Activated T-cell treated with anti-CD3 and anti-CD28 coated beads, Interleukin-2, amount 50 U/mL, for 72 hours (primary cell): ENCODE data around the gene GAGE12H. TPM values are rescaled to one million over a fixed set of nuclear protein-coding genes. Genes with fewer than 3 reads are reported as not detected.

Source experiments
- ATAC-seq, 2 donors: fragments of 150-1000 bp; cut with Tn5 transposase; replicated peaks in 1 of 2; 2 replicates each; pipeline ENCODE4 v1.10.0; 2021; ENCODE audit warnings: moderate library complexity in 2 of 2, mild to moderate bottlenecking in 1 of 2
- DNase-seq, 2 donors: peaks; one replicate each; pipeline ENCODE4 v3.0.0; 2021 to 2022; ENCODE audit warnings: mixed read lengths in 1 of 2
- H3K27ac Mint-ChIP-seq: one replicate; pipeline ENCODE4 v1.8.0; 2022; ENCODE audit warnings: mild to moderate bottlenecking, moderate library complexity, mixed read lengths
- H3K27me3 Mint-ChIP-seq: one replicate; pipeline ENCODE4 v1.8.0; 2022; ENCODE audit warnings: low read depth, mixed read lengths
- H3K36me3 Mint-ChIP-seq, 2 donors: one replicate each; pipeline ENCODE4 v1.8.0; 2022; ENCODE audit warnings: mixed read lengths in 2 of 2, mild to moderate bottlenecking in 1 of 2; ENCODE audit not compliant: insufficient read depth in 2 of 2
- H3K4me1 Mint-ChIP-seq: one replicate; pipeline ENCODE4 v1.8.0; 2022; ENCODE audit warnings: low read depth, mixed read lengths
- H3K4me3 Mint-ChIP-seq, 2 donors: one replicate each; pipeline ENCODE4 v1.8.0; 2022; ENCODE audit warnings: mild to moderate bottlenecking in 2 of 2, mixed read lengths in 2 of 2, moderate library complexity in 2 of 2
- H3K9me3 Mint-ChIP-seq, 2 donors: one replicate each; pipeline ENCODE4 v1.8.0; 2022; ENCODE audit warnings: mixed read lengths in 2 of 2
- total RNA-seq, 2 donors: library from RNA; stranded (reverse); gene quantifications; one replicate each; pipeline ENCODE4 v1.2.3, GENCODE V29; 2022

GAGE12H gene
- total RNA-seq, 2 donors from 2014 or later, result not detected

DNA sequence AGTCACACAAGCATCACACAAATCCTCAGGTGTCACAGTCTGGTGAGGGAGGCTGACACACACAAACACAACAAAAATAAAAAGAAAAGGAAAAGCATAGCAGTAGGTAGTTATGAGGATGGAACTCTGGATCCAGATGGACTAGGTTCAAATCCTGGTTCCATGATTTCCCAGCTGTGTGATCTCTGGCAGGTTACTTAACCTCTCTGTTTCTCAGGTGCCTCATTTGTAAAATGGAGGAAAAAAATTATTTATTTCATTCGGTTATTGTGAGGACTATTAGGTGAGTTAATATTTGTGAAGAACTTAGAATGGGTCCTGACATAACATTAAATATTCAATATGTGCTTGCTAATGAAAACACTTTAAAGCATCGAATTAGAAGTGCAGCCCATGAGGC, 38.8 kb downstream of the GAGE12H start:
- Mint-ChIP-seq H3K9me3 (peaks cover 0 to 2% of the 10 kb centered on the region in 2 donors), H3K27me3 (peaks cover 5% of the 10 kb centered on the region), H3K36me3 (no peaks in the 10 kb centered on the region), H3K4me1 (no peaks in the 10 kb centered on the region), H3K27ac (no peak overlapping the region), H3K4me3 (no peak overlapping the region)
- no peak for DNase-seq
- no peak for ATAC-seq

GRCh38 chrX:49627086-49627777, 47.5 kb downstream of the GAGE12H start:
- Mint-ChIP-seq H3K9me3 (peaks cover 0 to 5% of the 10 kb centered on the region in 2 donors), H3K4me3 (peak overlapping the region; percentile 65 to 79), H3K27ac (no peak overlapping the region), H3K36me3 (peaks cover 3 to 4% of the 10 kb centered on the region in 2 donors), H3K4me1 (no peaks in the 10 kb centered on the region), H3K27me3 (peaks cover 5% of the 10 kb centered on the region)
- ATAC-seq (peak; percentile 55 to 68), DNase-seq (peak; percentile 27 to 58)

Other genes starting within 250 kb of the GAGE12H start
- gene GAGE13, start 248.4 kb upstream of the GAGE12H start, total RNA-seq, result not detected
- not detected for gene GAGE12C, start 47.8 kb upstream of the GAGE12H start, total RNA-seq
- not detected for gene GAGE12D, start 38.2 kb upstream of the GAGE12H start, total RNA-seq
- not detected for gene GAGE12E, start 28.7 kb upstream of the GAGE12H start, total RNA-seq
- gene GAGE12F, start 19.1 kb upstream of the GAGE12H start, total RNA-seq, result not detected
- gene GAGE12G, start 9.5 kb upstream of the GAGE12H start, total RNA-seq, result not detected
- gene GAGE2A, start 9.5 kb downstream of the GAGE12H start, total RNA-seq, result not detected
- gene GAGE1, start 19.1 kb downstream of the GAGE12H start, total RNA-seq, result not detected
- gene PAGE1, start 116.0 kb downstream of the GAGE12H start, total RNA-seq, result not detected
- not detected for gene PAGE4, start 249.4 kb downstream of the GAGE12H start, total RNA-seq